HepG2 (cell line): ENCODE measurements around the gene JHY. TPM values are rescaled to one million over a fixed set of nuclear protein-coding genes. Genes with fewer than 3 reads are reported as not detected.

Source experiments
- DRAP1 ChIP-seq: IDR thresholded peaks from 2 replicates; pipeline ENCODE4 v1.6.1; 2016; ENCODE audit warnings: missing genetic modification reagents, missing compliant biosample characterization
- DZIP1 ChIP-seq: sonication (generic); formaldehyde crosslinking; IDR thresholded peaks from 2 replicates; pipeline ENCODE4 v1.5.0; 2020; ENCODE audit warnings: mild to moderate bottlenecking, missing genetic modification reagents
- ETS1 ChIP-seq: sonication (generic); formaldehyde crosslinking; IDR thresholded peaks from 2 replicates; pipeline ENCODE4 v1.4.0; 2020; ENCODE audit warnings: missing genetic modification reagents
- ETV6 ChIP-seq: sonication (generic); formaldehyde crosslinking; conservative IDR thresholded peaks from 2 replicates; pipeline ENCODE4 v1.4.0; 2020; ENCODE audit warnings: missing genetic modification reagents
- HMGXB4 ChIP-seq, 2 experiments: sonication (generic) in 1 of 2; formaldehyde crosslinking in 1 of 2; IDR thresholded peaks; 2 replicates each; pipeline versions ENCODE4 v1.4.0 to v1.6.1; 2018 to 2020; ENCODE audit warnings: missing genetic modification reagents in 2 of 2, borderline replicate concordance in 1 of 2, low read depth in 1 of 2, mild to moderate bottlenecking in 1 of 2, missing biosample characterization in 1 of 2
- ISX ChIP-seq: sonication (generic); formaldehyde crosslinking; conservative IDR thresholded peaks from 2 replicates; pipeline ENCODE4 v1.5.0; 2020; ENCODE audit warnings: missing genetic modification reagents
- MTA3 ChIP-seq: sonication (generic); formaldehyde crosslinking; IDR thresholded peaks from 2 replicates; pipeline ENCODE4 v1.4.0; 2020; ENCODE audit warnings: missing genetic modification reagents
- NRL ChIP-seq: sonication (generic); formaldehyde crosslinking; IDR thresholded peaks from 2 replicates; pipeline ENCODE4 v1.5.0; 2020; ENCODE audit warnings: missing genetic modification reagents, mild to moderate bottlenecking, moderate library complexity, borderline replicate concordance
- SIN3B ChIP-seq: fragments of 150-350 bp; IDR thresholded peaks from 2 replicates; pipeline ENCODE4 v1.6.1; 2014; ENCODE audit warnings: low read length
- SRSF4 ChIP-seq: fragments of 200-400 bp; formaldehyde crosslinking; IDR thresholded peaks from one replicate; pipeline ENCODE4 v1.6.1; 2018; ENCODE audit warnings: mild to moderate bottlenecking, low read depth, low read length, moderate library complexity; ENCODE audit not compliant: poor library complexity, severe bottlenecking
- TBX3 ChIP-seq: fragments of 450-650 bp; IDR thresholded peaks from 2 replicates; pipeline ENCODE4 v1.6.1; 2017; ENCODE audit warnings: antibody characterized with exemption, mild to moderate bottlenecking, inconsistent platforms, borderline replicate concordance
- TRAFD1 ChIP-seq: sonication (generic); formaldehyde crosslinking; IDR thresholded peaks from 2 replicates; pipeline ENCODE4 v1.5.1; 2020; ENCODE audit warnings: missing genetic modification reagents, mild to moderate bottlenecking, borderline replicate concordance
- ZNF136 ChIP-seq: sonication (generic); formaldehyde crosslinking; IDR thresholded peaks from 2 replicates; pipeline ENCODE4 v1.8.1; 2022; ENCODE audit warnings: low read depth, mild to moderate bottlenecking, moderate library complexity, missing genetic modification reagents
- ZNF543 ChIP-seq: sonication (generic); formaldehyde crosslinking; IDR thresholded peaks from 2 replicates; pipeline ENCODE4 v1.4.0; 2020; ENCODE audit warnings: mild to moderate bottlenecking, missing genetic modification reagents
- ZNF7 ChIP-seq: IDR thresholded peaks from 2 replicates; pipeline ENCODE4 v1.6.1; 2016; ENCODE audit warnings: missing biosample characterization, missing genetic modification reagents
- polyA plus RNA-seq, 8 experiments: library from polyadenylated mRNA; depleted of rRNA in 3 of 8; stranded (reverse) in 7 of 8; unstranded in 1 of 8; fragments of >200 nt; fragmentation: Illumina TruSeq in 4 of 8; extraction: Trizol in 4 of 8; gene quantifications; 2 replicates each; pipeline versions ENCODE4 v1.2.1 to v1.2.3, GENCODE V29; 2011 to 2016; ENCODE audit warnings: low read depth in 4 of 8, missing spikeins in 1 of 8, mixed read lengths in 1 of 8; ENCODE audit not compliant: insufficient read depth in 1 of 8
- total RNA-seq, 5 experiments: library from RNA; depleted of rRNA; stranded (reverse); fragments of >200 nt; fragmentation: Illumina TruSeq; extraction: Trizol; gene quantifications; 2 replicates each; pipeline ENCODE4 v1.2.3, GENCODE V29; 2016; ENCODE audit warnings: low read depth in 1 of 5

JHY gene
- total and polyA plus RNA-seq, 2 of the 13 experiments (the other 11 are each of a cell fraction or from before 2014, with no cell fraction given) = not detected

GRCh38 chr11:122893131-122893530 is 10.6 kb downstream of the JHY start (continued):
- TF ChIP-seq ZNF136 = no peak
- no peak for TF ChIP-seq SIN3B
- no peak for TF ChIP-seq DZIP1 (CRISPR knock-in tag)
- no peak for TF ChIP-seq NRL
- no peak for TF ChIP-seq ETV6 (CRISPR knock-in tag)
- no peak for TF ChIP-seq ZNF7 (CRISPR knock-in tag)
- no peak for TF ChIP-seq TBX3
- TF ChIP-seq ISX (CRISPR knock-in tag) = no peak
- TF ChIP-seq TRAFD1 = no peak
- TF ChIP-seq DRAP1 (CRISPR knock-in tag) = no peak
- no peak for TF ChIP-seq MTA3 (CRISPR knock-in tag)
- TF ChIP-seq HMGXB4 (CRISPR knock-in tag; IDR thresholded peaks at IDR 0.05; ENCODE audit: borderline replicate concordance in 1 of 2, low read depth in 1 of 2) = no peak
- no peak for TF ChIP-seq ETS1
- TF ChIP-seq SRSF4 = no peak
- no peak for TF ChIP-seq ZNF543 (CRISPR knock-in tag)
